D721Med (cell line): ENCODE data around the gene OR2AE1.

ENCODE experiments used
- DNase-seq: peaks from one replicate; pipeline ENCODE4 v3.0.0; 2011; ENCODE audit warnings: low spot score; ENCODE audit not compliant: insufficient read length
- FAIRE-seq: peaks from 2 replicates; lab custom pipeline; 2011; peaks lifted over from hg19 to GRCh38; lab: Jason Lieb, UNC
- CTCF ChIP-seq: IDR thresholded peaks from 2 replicates; pipeline ENCODE4 v1.5.1; 2012; ENCODE audit warnings: mild to moderate bottlenecking, control low read depth; ENCODE audit not compliant: insufficient read depth; ENCODE audit errors: missing control alignments

Gene OR2AE1

GRCh38 chr7:99876933-99877332 is at the start of gene OR2AE1:
OR2AE1 (minus strand) TSS chr7:99877033; CDS start chr7:99877033, 0 bp downstream.
- DNase-seq = no peak
- TF ChIP-seq CTCF = no peak
- no peak for FAIRE-seq

GRCh38 chr7:99926321-99926720 is 49.5 kb upstream of the OR2AE1 start:
- FAIRE-seq (no peak), DNase-seq (no peak)
- TF ChIP-seq CTCF = no peak

- FAIRE-seq (no peak), DNase-seq (no peak)
- no peak for TF ChIP-seq CTCF
Measured at GRCh38 chr7:99923200-99923599, 46.4 kb upstream of the OR2AE1 start.

- TF ChIP-seq CTCF = no peak
- DNase-seq (no peak), FAIRE-seq (no peak)
Measured at GRCh38 chr7:99920149-99920548, 43.3 kb upstream of the OR2AE1 start.

GRCh38 chr7:99919814-99920112 is 42.9 kb upstream of the OR2AE1 start:
- TF ChIP-seq CTCF = no peak
- no peak for FAIRE-seq
- DNase-seq = no peak

GRCh38 chr7:99918959-99919813 is 42.4 kb upstream of the OR2AE1 start, which contains the start of gene TRIM4:
TRIM4 (minus strand) TSS chr7:99919530; CDS start chr7:99919401, 129 bp downstream.
- FAIRE-seq = no peak
- TF ChIP-seq CTCF = no peak
- DNase-seq = peak; percentile 79

- no peak for TF ChIP-seq CTCF
- FAIRE-seq (peak; percentile 55), DNase-seq (no peak)
Measured at GRCh38 chr7:99910976-99911375, 34.1 kb upstream of the OR2AE1 start.
